Germinal center (tissue), 1 donor: ENCODE results near the gene SEZ6L.

ENCODE experiments used
- DNase-seq: peaks from one replicate; pipeline ENCODE4 v3.0.0; 2012; ENCODE audit warnings: mixed read lengths, low spot score

Gene SEZ6L

GRCh38 chr22:26169315-26170111 is at the start of gene SEZ6L:
SEZ6L (plus strand) TSS chr22:26169462; CDS start chr22:26169670, 208 bp downstream.
- DNase-seq, result peak; percentile 59

GRCh38 chr22:26122920-26123468 is 46.3 kb upstream of the SEZ6L start:
- no peak for DNase-seq

GRCh38 chr22:26124991-26125725 is 44.1 kb upstream of the SEZ6L start:
- no peak for DNase-seq

GRCh38 chr22:26127126-26127525 is 42.1 kb upstream of the SEZ6L start:
- DNase-seq, result no peak

GRCh38 chr22:26127556-26127955 is 41.7 kb upstream of the SEZ6L start:
- no peak for DNase-seq

GRCh38 chr22:26131589-26132154 is 37.6 kb upstream of the SEZ6L start:
- no peak for DNase-seq

- DNase-seq, result no peak
These were observed 34.5 kb upstream of the SEZ6L start for GRCh38 chr22:26134654-26135330.

GRCh38 chr22:26135806-26136205 is 33.5 kb upstream of the SEZ6L start:
- no peak for DNase-seq

- no peak for DNase-seq
These were observed 30.0 kb upstream of the SEZ6L start for GRCh38 chr22:26139310-26139709.

GRCh38 chr22:26141831-26142230 is 27.4 kb upstream of the SEZ6L start:
- DNase-seq, result no peak

- no peak for DNase-seq
These were observed 25.4 kb upstream of the SEZ6L start for GRCh38 chr22:26143806-26144325.

GRCh38 chr22:26159886-26160285 is 9.4 kb upstream of the SEZ6L start:
- no peak for DNase-seq

GRCh38 chr22:26161746-26162145 is 7.5 kb upstream of the SEZ6L start:
- DNase-seq, result no peak

GRCh38 chr22:26162926-26163325 is 6.3 kb upstream of the SEZ6L start:
- no peak for DNase-seq

GRCh38 chr22:26164174-26164573 is 5.1 kb upstream of the SEZ6L start:
- DNase-seq, result no peak

GRCh38 chr22:26168330-26168851 is 871 bp upstream of the SEZ6L start:
- no peak for DNase-seq

GRCh38 chr22:26168939-26169314 is 335 bp upstream of the SEZ6L start:
- DNase-seq, result no peak

GRCh38 chr22:26170112-26170492 is 840 bp downstream of the SEZ6L start:
- no peak for DNase-seq

- DNase-seq, result no peak
These were observed 1.7 kb downstream of the SEZ6L start for GRCh38 chr22:26170795-26171580.

- DNase-seq, result peak; percentile 37
These were observed 3.2 kb downstream of the SEZ6L start for GRCh38 chr22:26172389-26172990.

- no peak for DNase-seq
These were observed 5.0 kb downstream of the SEZ6L start for GRCh38 chr22:26174280-26174679.
